ENCODE results near the gene BICDL2. TPM values are rescaled to one million over a fixed set of nuclear protein-coding genes. Genes with fewer than 3 reads are reported as not detected.

The BICDL2 gene
- total and polyA plus RNA-seq, 8 donors: 18.4 to 693 (median 47.2) TPM

- Histone ChIP-seq H3K9me3 (no peaks in the 10 kb centered on the region), H3K4me1 (peaks cover 6 to 35% (median 17%) of the 10 kb centered on the region in 4 donors), H3K27me3 (no peaks in the 10 kb centered on the region), H3K27ac (peak overlapping the region; percentile 11 to 76 (median 73)), H3K4me3 (peak overlapping the region; percentile 18 to 50 (median 39)), H3K36me3 (peaks cover 0 to 10% (median 2%) of the 10 kb centered on the region in 4 donors)
- TF ChIP-seq, protein P1, sequence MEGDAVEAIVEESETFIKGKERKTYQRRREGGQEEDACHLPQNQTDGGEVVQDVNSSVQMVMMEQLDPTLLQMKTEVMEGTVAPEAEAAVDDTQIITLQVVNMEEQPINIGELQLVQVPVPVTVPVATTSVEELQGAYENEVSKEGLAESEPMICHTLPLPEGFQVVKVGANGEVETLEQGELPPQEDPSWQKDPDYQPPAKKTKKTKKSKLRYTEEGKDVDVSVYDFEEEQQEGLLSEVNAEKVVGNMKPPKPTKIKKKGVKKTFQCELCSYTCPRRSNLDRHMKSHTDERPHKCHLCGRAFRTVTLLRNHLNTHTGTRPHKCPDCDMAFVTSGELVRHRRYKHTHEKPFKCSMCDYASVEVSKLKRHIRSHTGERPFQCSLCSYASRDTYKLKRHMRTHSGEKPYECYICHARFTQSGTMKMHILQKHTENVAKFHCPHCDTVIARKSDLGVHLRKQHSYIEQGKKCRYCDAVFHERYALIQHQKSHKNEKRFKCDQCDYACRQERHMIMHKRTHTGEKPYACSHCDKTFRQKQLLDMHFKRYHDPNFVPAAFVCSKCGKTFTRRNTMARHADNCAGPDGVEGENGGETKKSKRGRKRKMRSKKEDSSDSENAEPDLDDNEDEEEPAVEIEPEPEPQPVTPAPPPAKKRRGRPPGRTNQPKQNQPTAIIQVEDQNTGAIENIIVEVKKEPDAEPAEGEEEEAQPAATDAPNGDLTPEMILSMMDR (IDR thresholded peaks at IDR 0.05): no peak
- TF ChIP-seq POLR2AphosphoS5 (IDR thresholded peaks at IDR 0.05) (no peak), POLR2A (IDR thresholded peaks at IDR 0.05) (no peak), EP300 (IDR thresholded peaks at IDR 0.05) (no peak)
- WGBS, 5 donors: 56 to 72% (median 69%) methylated on average over 20 to 26 of the region's 26 CpGs
- intact Hi-C loops (cut with DNase I; ENCODE audit: low total_unique reads): no loop called here
- no peak for DNase-seq
Measured at GRCh38 chr16:3065742-3066439, 29.1 kb upstream of the BICDL2 start.

DNA sequence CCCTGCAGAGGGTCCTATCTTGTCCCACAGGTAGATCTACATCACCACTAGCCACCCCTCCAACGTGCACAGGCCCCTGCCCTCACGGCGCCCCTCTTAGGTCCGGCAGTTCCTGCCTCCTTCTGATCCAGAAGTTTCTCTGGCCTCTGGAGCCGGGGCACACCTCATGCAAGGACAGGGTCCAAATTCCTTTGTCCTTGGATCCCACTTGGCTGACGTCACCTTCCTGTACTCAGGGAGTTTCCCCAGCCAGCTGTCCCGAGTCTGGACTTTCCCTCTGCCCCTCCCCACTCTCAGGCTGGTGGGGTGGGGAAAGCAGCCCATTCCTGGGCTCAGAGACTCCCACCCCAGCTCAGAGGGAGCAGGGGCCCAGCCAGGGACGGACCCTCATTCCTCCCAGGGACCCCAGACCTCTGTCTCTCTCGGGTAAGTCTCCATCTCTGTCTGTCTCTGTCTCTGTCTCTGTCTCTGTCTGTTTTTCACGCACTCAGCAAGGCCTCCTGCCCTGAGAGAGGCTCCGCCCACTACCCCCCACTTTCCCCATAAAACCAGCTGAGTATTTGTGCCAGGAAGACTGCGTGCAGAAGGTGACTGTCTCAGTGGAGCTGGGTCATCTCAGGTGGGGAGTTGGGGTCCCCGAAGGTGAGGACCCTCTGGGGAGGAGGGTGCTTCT, 28.5 kb upstream of the BICDL2 start, which contains the start of gene IL32:
Gene IL32 (plus strand): TSS at position 572 of the 673 bp plus-strand sequence. CDS start 172 bp downstream, outside the sequence.
- H3K27me3 ChIP-seq: no peaks in the 10 kb centered on the region
- TF ChIP-seq, protein P1 (IDR thresholded peaks at IDR 0.05): no peak
- TF ChIP-seq EP300 (IDR thresholded peaks at IDR 0.05) (no peak), POLR2A (IDR thresholded peaks at IDR 0.05) (no peak), POLR2AphosphoS5 (IDR thresholded peaks at IDR 0.05) (peak in 2 of 3 donors; percentile 23)
- peaks cover 6 to 38% (median 17%) of the 10 kb centered on the region in 4 donors for H3K4me1 ChIP-seq
- 23 to 39% (median 37%) methylated on average over 13 of the region's 13 CpGs for WGBS, 5 donors
- H3K36me3 ChIP-seq: peaks cover 0 to 10% (median 2%) of the 10 kb centered on the region in 4 donors
- no peaks in the 10 kb centered on the region for H3K9me3 ChIP-seq
- peak; percentile 68 to 94 for DNase-seq
- H3K4me3 ChIP-seq: peak within 1 kb of the TSS; percentile 18 to 50 (median 39)
- intact Hi-C loops (cut with DNase I; ENCODE audit: low total_unique reads): no loop called here
- peak within 1 kb of the TSS; percentile 22 to 76 (median 73) for H3K27ac ChIP-seq

DNA sequence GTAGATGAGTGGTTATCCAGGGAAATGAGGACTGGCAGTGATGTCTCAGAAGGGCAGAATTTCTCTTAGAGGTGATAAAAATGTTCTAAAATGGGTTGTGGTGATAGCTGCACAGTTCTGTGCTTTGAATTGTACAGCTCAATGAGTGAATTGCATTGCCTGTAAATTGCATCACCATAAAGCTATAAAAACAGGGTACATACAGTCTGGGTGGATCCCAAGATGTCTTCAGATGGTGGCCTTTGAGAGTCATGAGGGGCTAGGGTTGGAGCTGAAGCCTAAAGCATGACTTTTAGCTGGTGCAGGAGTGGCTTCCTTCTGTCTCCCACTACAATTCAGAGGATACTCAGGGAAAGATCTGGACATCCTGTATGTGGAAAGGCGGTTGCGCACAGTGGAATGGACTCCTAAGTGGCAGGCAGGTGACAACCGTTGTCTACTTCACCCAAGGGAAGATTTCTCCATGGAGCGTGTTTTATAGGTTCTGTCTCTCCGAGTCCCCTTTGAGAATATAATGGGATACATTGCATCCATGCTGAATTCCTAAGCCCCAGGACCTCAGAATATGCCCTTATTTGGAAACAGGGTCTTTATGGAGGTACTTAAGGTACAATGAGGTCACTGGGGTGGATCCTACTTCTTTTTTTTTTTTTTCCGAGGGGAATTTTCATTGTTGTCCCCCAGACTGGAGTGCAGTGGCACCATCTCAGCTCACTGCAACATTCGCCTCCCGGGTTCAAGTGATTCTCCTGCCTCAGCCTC, 27.1 kb upstream of the BICDL2 start:
- peaks cover 16 to 50% (median 27%) of the 10 kb centered on the region in 4 donors for H3K4me1 ChIP-seq

More for the DNA sequence above, 27.1 kb upstream of the BICDL2 start:
- H3K4me3 ChIP-seq: no peak overlapping the region
- H3K36me3 ChIP-seq: peaks cover 0 to 4% (median 0%) of the 10 kb centered on the region in 4 donors
- TF ChIP-seq POLR2AphosphoS5 (IDR thresholded peaks at IDR 0.05) (no peak), EP300 (IDR thresholded peaks at IDR 0.05) (no peak), POLR2A (IDR thresholded peaks at IDR 0.05) (no peak)
- TF ChIP-seq, protein P1 (IDR thresholded peaks at IDR 0.05): no peak
- peak overlapping the region in 1 of 5 donors; percentile 76 for H3K27ac ChIP-seq
- WGBS, 5 donors: 92 to 96% (median 93%) methylated on average over 8 of the region's 8 CpGs
- intact Hi-C loops (cut with DNase I; ENCODE audit: low total_unique reads): no loop called here
- no peaks in the 10 kb centered on the region for H3K27me3 ChIP-seq
- no peaks in the 10 kb centered on the region for H3K9me3 ChIP-seq
- DNase-seq: no peak
